ENCODE measurements around the gene SORD. TPM values are rescaled to one million over a fixed set of nuclear protein-coding genes. Genes with fewer than 3 reads are reported as not detected.
A peak's percentile ranks its signal among the peaks of the same experiment; 100 is the strongest.
"Not testable (repeated sequence)": the region's sequence is repeated elsewhere in the genome, so short reads cannot be mapped to it uniquely, and the experiment has no call there.

Gene SORD
- total RNA-seq, 4 donors from 2014 or later, result 6.3 to 39.6 (median 10.6) TPM

- H3K27ac ChIP-seq, result no peak overlapping the region
- no peaks in the 10 kb centered on the region for H3K27me3 ChIP-seq
- no peak overlapping the region for H3K4me3 ChIP-seq
- TF ChIP-seq, protein P1, sequence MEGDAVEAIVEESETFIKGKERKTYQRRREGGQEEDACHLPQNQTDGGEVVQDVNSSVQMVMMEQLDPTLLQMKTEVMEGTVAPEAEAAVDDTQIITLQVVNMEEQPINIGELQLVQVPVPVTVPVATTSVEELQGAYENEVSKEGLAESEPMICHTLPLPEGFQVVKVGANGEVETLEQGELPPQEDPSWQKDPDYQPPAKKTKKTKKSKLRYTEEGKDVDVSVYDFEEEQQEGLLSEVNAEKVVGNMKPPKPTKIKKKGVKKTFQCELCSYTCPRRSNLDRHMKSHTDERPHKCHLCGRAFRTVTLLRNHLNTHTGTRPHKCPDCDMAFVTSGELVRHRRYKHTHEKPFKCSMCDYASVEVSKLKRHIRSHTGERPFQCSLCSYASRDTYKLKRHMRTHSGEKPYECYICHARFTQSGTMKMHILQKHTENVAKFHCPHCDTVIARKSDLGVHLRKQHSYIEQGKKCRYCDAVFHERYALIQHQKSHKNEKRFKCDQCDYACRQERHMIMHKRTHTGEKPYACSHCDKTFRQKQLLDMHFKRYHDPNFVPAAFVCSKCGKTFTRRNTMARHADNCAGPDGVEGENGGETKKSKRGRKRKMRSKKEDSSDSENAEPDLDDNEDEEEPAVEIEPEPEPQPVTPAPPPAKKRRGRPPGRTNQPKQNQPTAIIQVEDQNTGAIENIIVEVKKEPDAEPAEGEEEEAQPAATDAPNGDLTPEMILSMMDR (IDR thresholded peaks at IDR 0.05), result no peak
- no peak for TF ChIP-seq POLR2A (IDR thresholded peaks at IDR 0.05)
- H3K4me1 ChIP-seq, result no peaks in the 10 kb centered on the region
- H3K9me3 ChIP-seq, result no peaks in the 10 kb centered on the region
- DNase-seq, result no peak
- no peaks in the 10 kb centered on the region for H3K36me3 ChIP-seq
Observed at GRCh38 chr15:45050587-45050986, 27.6 kb downstream of the SORD start.

DNA sequence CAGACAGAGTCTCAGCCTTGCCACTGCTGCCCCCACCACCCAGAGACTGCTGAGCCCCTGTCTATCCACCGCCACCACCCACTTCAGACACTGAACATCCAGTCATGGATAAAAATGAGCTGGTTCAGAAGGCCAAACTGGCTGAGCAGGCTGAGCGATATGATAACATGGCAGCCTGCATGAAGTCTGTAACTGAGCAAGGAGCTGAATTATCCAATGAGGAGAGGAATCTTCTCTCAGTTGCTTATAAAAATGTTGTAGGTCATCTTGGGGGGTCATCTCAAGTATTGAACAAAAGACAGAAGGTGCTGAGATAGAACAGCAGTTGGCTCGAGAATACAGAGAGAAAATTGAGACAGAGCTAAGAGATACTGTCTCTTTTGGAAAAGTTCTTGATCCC is 29.7 kb downstream of the SORD start:
- H3K4me3 ChIP-seq, DNase-seq, H3K4me1 ChIP-seq, H3K27me3 ChIP-seq, H3K9me3 ChIP-seq, H3K36me3 ChIP-seq, H3K27ac ChIP-seq: not testable (repeated sequence)

DNA sequence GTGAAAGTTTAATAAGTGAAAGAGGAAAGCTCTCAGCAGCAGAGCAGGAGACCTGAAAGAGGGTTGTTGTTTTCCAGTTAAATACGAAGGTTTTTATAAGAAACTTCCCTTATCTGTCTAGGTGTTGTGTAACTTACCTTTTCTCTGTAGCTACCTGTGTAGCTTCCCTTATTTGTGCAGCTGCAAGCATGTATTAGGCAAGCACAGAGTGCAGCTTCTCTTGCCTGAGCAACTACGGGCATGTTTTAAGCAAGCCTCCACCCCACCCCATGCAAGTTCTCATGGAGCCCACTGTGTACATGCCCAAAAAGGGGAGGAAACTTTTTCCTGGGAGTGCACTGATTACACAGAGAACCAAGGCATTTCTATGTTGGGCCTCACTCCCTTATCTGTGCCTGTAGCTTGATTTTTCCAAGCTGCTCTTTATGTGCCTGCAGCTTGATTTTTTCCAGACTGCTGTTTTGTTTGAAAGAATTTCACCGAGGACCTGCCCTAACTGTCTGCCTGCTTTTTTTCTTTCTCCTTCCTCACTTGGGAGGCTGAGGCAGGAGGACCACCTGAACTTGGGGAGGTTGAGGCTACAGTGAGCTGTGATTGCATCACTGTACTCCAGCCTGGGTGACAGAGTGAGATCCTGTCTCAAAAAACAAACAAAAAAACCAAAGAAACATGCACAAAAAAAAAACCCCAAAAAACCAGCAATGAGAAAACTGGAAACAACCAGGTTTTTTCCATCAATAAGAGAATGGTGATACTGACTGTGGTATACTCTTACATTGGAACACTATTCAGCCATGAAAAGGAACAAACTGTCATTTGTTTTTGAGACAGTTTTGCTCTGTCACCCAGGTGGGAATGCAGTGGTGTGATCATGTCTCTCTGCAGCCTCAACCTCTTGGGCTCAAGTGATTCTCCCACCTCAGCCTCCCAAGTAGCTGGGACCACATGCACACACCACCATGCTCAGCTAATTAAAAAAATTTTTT is 36.0 kb downstream of the SORD start:
- H3K4me1 ChIP-seq, H3K27me3 ChIP-seq, H3K4me3 ChIP-seq, H3K36me3 ChIP-seq, H3K27ac ChIP-seq, H3K9me3 ChIP-seq, DNase-seq: not testable (repeated sequence)

GRCh38 chr15:45062301-45062700 is 39.3 kb downstream of the SORD start:
- H3K36me3 ChIP-seq, H3K9me3 ChIP-seq, H3K27ac ChIP-seq, H3K4me3 ChIP-seq, DNase-seq, H3K4me1 ChIP-seq, H3K27me3 ChIP-seq: not testable (repeated sequence)

GRCh38 chr15:45064386-45064785 is 41.4 kb downstream of the SORD start:
- H3K27ac ChIP-seq, result no peak overlapping the region
- TF ChIP-seq, protein P1 (IDR thresholded peaks at IDR 0.05), result no peak
- no peak for TF ChIP-seq POLR2A (IDR thresholded peaks at IDR 0.05)
- DNase-seq, result no peak
- H3K9me3 ChIP-seq, result no peaks in the 10 kb centered on the region
- no peak overlapping the region for H3K4me3 ChIP-seq
- no peaks in the 10 kb centered on the region for H3K27me3 ChIP-seq
- H3K4me1 ChIP-seq, result peaks cover 0 to under 1% (median 0%) of the 10 kb centered on the region in 4 donors
- H3K36me3 ChIP-seq, result no peaks in the 10 kb centered on the region

DNA sequence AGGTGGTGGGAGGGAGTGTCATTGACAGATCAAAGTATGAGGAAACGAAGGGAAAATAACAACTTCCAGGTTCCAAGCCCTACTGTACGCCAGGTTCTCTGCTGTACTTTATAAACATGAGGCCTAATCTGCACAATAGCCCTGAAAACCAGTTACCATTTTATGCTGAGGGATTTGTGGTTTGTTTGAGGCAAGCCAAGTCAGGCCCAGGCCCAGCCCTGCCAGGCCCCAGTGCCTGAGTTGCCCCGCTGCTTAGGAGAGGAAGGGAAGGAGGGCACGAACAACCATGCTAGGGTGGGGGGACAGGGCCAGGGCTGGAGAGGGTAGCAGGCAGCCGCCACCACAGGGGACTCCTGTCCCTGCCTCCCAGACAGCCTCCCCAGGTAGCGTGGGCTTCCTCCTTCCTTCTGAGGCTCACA is 47.0 kb downstream of the SORD start:
- not testable (repeated sequence) for H3K9me3 ChIP-seq, DNase-seq
- peak overlapping the region in 1 of 4 donors; percentile 67 for H3K27ac ChIP-seq

GRCh38 chr15:45073602-45074001 is 50.6 kb downstream of the SORD start:
- H3K27me3 ChIP-seq, H3K36me3 ChIP-seq, H3K9me3 ChIP-seq, H3K27ac ChIP-seq, H3K4me3 ChIP-seq, H3K4me1 ChIP-seq, DNase-seq: not testable (repeated sequence)

More for the DNA sequence above, 47.0 kb downstream of the SORD start:
- H3K4me3 ChIP-seq, H3K27me3 ChIP-seq, H3K36me3 ChIP-seq, H3K4me1 ChIP-seq: not testable (repeated sequence)

DNA sequence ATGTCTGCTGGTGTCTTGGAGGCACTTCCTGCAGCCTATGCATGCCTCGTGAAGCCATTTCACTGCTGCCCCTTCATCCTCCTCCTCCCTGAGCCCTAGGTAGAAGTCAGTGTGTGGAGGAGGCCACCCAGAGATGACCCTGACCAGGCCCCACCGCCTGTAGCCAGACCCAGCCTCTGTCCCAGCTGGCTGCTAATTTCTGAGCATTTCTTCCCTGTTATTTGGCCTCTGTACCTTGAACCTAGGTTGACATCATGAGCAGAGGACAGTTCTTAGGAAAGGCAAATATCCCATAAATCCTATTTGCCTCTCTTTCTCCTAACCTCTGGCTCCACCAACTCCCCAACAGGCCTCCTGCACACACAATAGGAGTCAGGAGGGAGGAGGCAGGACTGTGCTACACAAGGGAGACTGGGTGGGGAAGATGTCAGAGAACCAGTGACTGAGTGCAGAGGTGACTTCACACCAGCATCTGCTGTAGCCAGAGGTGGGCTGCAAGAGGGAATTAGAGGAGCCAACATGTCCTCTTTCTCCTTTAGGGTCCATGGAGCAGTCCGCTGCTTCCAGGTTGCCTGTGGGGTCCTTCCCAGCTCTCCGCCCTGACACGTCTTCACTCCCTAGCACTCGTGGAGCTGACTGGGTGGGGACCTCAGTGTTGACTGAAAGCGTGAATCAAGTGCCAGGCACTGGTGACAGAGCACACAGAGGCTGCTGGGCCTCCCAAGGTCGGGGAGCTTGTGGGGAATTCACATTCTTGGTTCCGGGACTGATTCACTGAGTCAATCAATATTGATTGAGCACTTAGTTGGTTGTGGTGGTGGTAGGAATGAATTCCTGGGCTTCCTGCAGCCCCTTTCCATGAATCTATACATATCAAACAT is 52.7 kb downstream of the SORD start:
- H3K4me1 ChIP-seq, DNase-seq, H3K36me3 ChIP-seq, H3K27me3 ChIP-seq, H3K27ac ChIP-seq, H3K9me3 ChIP-seq, H3K4me3 ChIP-seq: not testable (repeated sequence)

DNA sequence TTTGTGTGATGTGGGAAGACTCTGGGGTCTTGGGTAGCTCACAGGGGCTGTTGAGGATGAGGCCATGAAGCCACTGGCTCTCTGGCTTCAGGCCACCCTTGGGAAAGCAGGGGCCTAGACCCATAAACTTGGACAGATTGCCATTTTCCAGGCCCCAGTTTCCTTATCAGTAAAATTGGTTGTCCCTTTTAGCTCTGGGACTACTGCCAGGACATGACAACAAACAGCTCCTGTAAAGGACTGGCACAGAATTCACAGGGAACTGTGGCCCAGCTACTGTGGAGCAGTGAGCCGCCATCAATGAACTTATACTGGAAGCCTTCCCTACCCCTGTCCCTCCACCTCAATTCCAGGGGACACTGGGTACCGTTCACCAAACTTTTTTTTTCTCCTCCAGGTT is 54.4 kb downstream of the SORD start:
- not testable (repeated sequence) for H3K27me3 ChIP-seq, H3K4me3 ChIP-seq, H3K27ac ChIP-seq, DNase-seq, H3K9me3 ChIP-seq, H3K4me1 ChIP-seq, H3K36me3 ChIP-seq

GRCh38 chr15:45079201-45079600 is 56.2 kb downstream of the SORD start:
- DNase-seq, H3K4me3 ChIP-seq, H3K27ac ChIP-seq, H3K27me3 ChIP-seq, H3K9me3 ChIP-seq, H3K36me3 ChIP-seq, H3K4me1 ChIP-seq: not testable (repeated sequence)

DNA sequence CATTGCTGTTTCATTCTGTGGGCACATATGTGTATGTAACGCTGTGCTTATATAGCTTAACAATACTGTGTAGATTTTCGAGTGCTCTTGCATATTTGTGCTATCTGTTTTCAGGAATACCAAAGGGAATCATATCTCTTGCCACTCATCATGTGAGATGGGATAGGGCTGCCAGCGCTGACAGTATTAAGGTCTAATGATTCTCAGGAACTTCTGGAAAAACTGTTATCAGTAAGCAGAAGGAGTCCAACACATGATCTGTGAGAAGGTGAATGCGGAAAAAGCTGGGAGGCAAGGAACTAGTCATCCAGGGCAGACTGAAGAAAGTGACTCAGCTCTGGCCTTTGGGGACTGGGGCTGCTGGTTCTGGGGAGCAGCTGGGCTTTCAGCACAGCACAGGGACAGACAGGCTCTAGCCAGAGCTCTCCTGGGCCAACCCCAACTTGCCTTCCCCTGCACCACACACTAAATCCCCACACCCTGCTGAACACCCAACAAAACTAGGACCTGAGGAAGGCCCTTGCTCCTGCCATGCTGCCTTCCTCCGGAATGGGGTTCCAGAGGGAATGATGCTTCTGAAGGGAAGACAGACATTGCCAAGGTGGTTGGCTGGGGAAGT is 56.7 kb downstream of the SORD start:
- H3K36me3 ChIP-seq, H3K27me3 ChIP-seq, DNase-seq, H3K4me3 ChIP-seq, H3K4me1 ChIP-seq, H3K9me3 ChIP-seq, H3K27ac ChIP-seq: not testable (repeated sequence)

- H3K27ac ChIP-seq, H3K4me3 ChIP-seq, H3K4me1 ChIP-seq, H3K9me3 ChIP-seq, DNase-seq, H3K27me3 ChIP-seq, H3K36me3 ChIP-seq: not testable (repeated sequence)
Observed at GRCh38 chr15:45080593-45080992, 57.6 kb downstream of the SORD start.
